GM23338 (cell line): Measurements from ENCODE around the gene MXRA5.

Source experiments
- CREB1 ChIP-seq: fragments of 250-450 bp; sonication (Bioruptor Pico); IDR thresholded peaks from 2 replicates; pipeline ENCODE4 v1.5.0; 2020; ENCODE audit warnings: low read depth, mild to moderate bottlenecking, moderate library complexity
- CTCF ChIP-seq, 2 experiments: fragments of 200-600 bp in 1 of 2; sonication (generic) in 1 of 2; conservative IDR thresholded peaks; 2 replicates each; pipeline versions ENCODE4 v1.5.1 to v1.6.1; 2016 to 2017; ENCODE audit warnings: antibody characterized with exemption in 2 of 2, low read depth in 2 of 2, mild to moderate bottlenecking in 2 of 2, moderate library complexity in 1 of 2
- EZH2 ChIP-seq: fragments of 200-600 bp; sonication (generic); IDR thresholded peaks from one replicate; pipeline ENCODE4 v1.8.0; 2017; ENCODE audit warnings: antibody characterized with exemption, mild to moderate bottlenecking, low read depth; ENCODE audit not compliant: unreplicated experiment
- EZH2phosphoT487 ChIP-seq: fragments of 200-600 bp; sonication (generic); IDR thresholded peaks from one replicate; pipeline ENCODE4 v1.8.1; 2018; ENCODE audit warnings: antibody characterized with exemption; ENCODE audit not compliant: unreplicated experiment
- JUNB ChIP-seq: IDR thresholded peaks from one replicate; pipeline ENCODE4 v1.6.1; 2016; ENCODE audit warnings: antibody characterized with exemption; ENCODE audit not compliant: unreplicated experiment
- POLR2AphosphoS5 ChIP-seq: IDR thresholded peaks from 2 replicates; pipeline ENCODE4 v1.6.1; 2016; ENCODE audit warnings: antibody characterized with exemption, low read depth
- REST ChIP-seq: IDR thresholded peaks from one replicate; pipeline ENCODE4 v1.6.1; 2018; ENCODE audit warnings: antibody characterized with exemption; ENCODE audit not compliant: unreplicated experiment
- STAT1 ChIP-seq: IDR thresholded peaks from one replicate; pipeline ENCODE4 v1.6.1; 2016; ENCODE audit warnings: antibody characterized with exemption; ENCODE audit not compliant: unreplicated experiment
- ZNF331 ChIP-seq: fragments of 250-450 bp; sonication (Bioruptor Pico); IDR thresholded peaks from 2 replicates; pipeline ENCODE4 v1.5.0; 2020; ENCODE audit warnings: low read depth, mild to moderate bottlenecking, moderate library complexity

- no peak for TF ChIP-seq EZH2
- no peak for TF ChIP-seq POLR2AphosphoS5
- TF ChIP-seq CTCF (conservative IDR thresholded peaks at IDR 0.05; ENCODE audit: low read depth in 2 of 2), result no peak
- TF ChIP-seq CREB1 (CRISPR knock-in tag), result no peak
- TF ChIP-seq JUNB, result no peak
- no peak for TF ChIP-seq REST
- no peak for TF ChIP-seq EZH2phosphoT487
- no peak for TF ChIP-seq STAT1
- TF ChIP-seq ZNF331 (CRISPR knock-in tag), result no peak
Observed at GRCh38 chrX:3299636-3300035, 46.8 kb downstream of the MXRA5 start.
